ENCODE results near the gene SSR1. TPM values are rescaled to one million over a fixed set of nuclear protein-coding genes. Genes with fewer than 3 reads are reported as not detected.

SSR1 gene
- total RNA-seq, 2 experiments from 2014 or later, result 49.6 to 55.1 TPM

GRCh38 chr6:7269816-7270215 is 43.2 kb downstream of the SSR1 start:
- Mint-ChIP-seq H3K9me3 (no peaks in the 10 kb centered on the region), H3K4me3 (no peak overlapping the region), H3K36me3 (ENCODE audit: low read depth) (no peaks in the 10 kb centered on the region), H3K27me3 (no peaks in the 10 kb centered on the region), H3K4me1 (ENCODE audit: low read depth) (no peaks in the 10 kb centered on the region), H3K27ac (no peak overlapping the region)
- TF ChIP-seq, protein P1, sequence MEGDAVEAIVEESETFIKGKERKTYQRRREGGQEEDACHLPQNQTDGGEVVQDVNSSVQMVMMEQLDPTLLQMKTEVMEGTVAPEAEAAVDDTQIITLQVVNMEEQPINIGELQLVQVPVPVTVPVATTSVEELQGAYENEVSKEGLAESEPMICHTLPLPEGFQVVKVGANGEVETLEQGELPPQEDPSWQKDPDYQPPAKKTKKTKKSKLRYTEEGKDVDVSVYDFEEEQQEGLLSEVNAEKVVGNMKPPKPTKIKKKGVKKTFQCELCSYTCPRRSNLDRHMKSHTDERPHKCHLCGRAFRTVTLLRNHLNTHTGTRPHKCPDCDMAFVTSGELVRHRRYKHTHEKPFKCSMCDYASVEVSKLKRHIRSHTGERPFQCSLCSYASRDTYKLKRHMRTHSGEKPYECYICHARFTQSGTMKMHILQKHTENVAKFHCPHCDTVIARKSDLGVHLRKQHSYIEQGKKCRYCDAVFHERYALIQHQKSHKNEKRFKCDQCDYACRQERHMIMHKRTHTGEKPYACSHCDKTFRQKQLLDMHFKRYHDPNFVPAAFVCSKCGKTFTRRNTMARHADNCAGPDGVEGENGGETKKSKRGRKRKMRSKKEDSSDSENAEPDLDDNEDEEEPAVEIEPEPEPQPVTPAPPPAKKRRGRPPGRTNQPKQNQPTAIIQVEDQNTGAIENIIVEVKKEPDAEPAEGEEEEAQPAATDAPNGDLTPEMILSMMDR (IDR thresholded peaks at IDR 0.05), result no peak
- ChIA-PET CTCF (no interaction called here), POLR2A (no interaction called here)
- no peak overlapping the region for H3K4me3 ChIP-seq (ENCODE audit: low read length)
- DNase-seq, result no peak
- no peak for ATAC-seq (ENCODE audit: poor library complexity)
- H3K4me1 ChIP-seq (ENCODE audit: insufficient read depth, low read length), result no peaks in the 10 kb centered on the region
- H3K36me3 ChIP-seq (ENCODE audit: insufficient read depth, low read length), result no peaks in the 10 kb centered on the region
- H3K27ac ChIP-seq (ENCODE audit: low read depth in 1 of 2, low read length in 2 of 2), result no peak overlapping the region
- intact Hi-C loops (cut with DNase I, micrococcal nuclease), result loop anchor here in 1 of 2 experiments (10.0 kb wide), 1 partner anchor 735 kb away; no protein-coding TSS in a partner anchor
- no peaks in the 10 kb centered on the region for H3K27me3 ChIP-seq (ENCODE audit: control insufficient read depth in 1 of 2, insufficient read depth in 2 of 2, low read length in 2 of 2)
- H3K9me3 ChIP-seq (ENCODE audit: control insufficient read depth in 1 of 2, insufficient read depth in 1 of 2, low read length in 2 of 2), result peaks cover 0 to 8% of the 10 kb centered on the region in 2 experiments

DNA sequence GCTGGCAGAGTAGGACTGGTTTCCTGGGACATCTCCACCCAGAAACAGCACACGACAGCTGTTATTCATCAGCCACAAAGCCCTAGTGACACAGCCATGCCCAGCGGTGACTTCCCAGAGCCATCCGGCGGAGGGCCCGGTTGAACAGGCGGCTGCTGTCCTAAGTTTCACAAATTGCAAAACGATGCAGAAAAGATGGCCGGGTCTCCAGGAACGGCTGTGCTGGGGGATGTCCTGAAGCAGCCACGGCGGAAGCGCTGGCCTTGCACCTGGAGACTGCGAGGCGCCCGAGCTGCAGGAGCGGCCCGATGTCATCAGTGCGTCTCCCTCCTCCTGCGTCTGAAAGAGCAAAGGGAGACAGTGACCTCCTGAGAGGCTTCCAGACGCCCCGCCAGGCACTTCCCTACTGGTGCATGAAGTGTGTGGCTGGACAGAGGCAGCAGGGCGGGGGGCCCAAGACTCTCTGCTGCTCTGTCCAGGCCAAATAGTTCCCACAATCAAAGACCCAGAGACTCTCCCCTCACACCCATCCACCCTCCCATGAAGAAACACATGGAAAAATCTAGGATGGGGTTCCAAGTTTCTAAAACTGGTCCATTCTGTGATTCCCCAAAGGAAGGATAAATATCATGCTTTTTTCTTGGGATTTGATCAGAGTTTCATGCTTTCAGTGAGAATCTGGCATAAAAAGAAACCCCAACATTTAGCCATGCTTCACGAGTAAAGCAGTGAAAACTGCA is 44.0 kb downstream of the SSR1 start:
- POLR2A ChIA-PET, result no interaction called here
- no peak for DNase-seq
- no peaks in the 10 kb centered on the region for H3K27me3 ChIP-seq (ENCODE audit: control insufficient read depth in 1 of 2, insufficient read depth in 2 of 2, low read length in 2 of 2)
- H3K4me1 Mint-ChIP-seq (ENCODE audit: low read depth), result no peaks in the 10 kb centered on the region
- H3K27me3 Mint-ChIP-seq, result no peaks in the 10 kb centered on the region
- no peak overlapping the region for H3K27ac Mint-ChIP-seq
- no peak for ATAC-seq (ENCODE audit: poor library complexity)
- TF ChIP-seq, protein P1 (IDR thresholded peaks at IDR 0.05), result no peak
- intact Hi-C loops (cut with DNase I, micrococcal nuclease), result no loop called here
- no peak overlapping the region for H3K27ac ChIP-seq (ENCODE audit: low read depth in 1 of 2, low read length in 2 of 2)
- no peaks in the 10 kb centered on the region for H3K9me3 Mint-ChIP-seq
- H3K9me3 ChIP-seq (ENCODE audit: control insufficient read depth in 1 of 2, insufficient read depth in 1 of 2, low read length in 2 of 2), result peaks cover 0 to 8% of the 10 kb centered on the region in 2 experiments
- H3K36me3 Mint-ChIP-seq (ENCODE audit: low read depth), result no peaks in the 10 kb centered on the region
- H3K4me3 Mint-ChIP-seq, result no peak overlapping the region
- no peaks in the 10 kb centered on the region for H3K4me1 ChIP-seq (ENCODE audit: insufficient read depth, low read length)
- no peaks in the 10 kb centered on the region for H3K36me3 ChIP-seq (ENCODE audit: insufficient read depth, low read length)
- H3K4me3 ChIP-seq (ENCODE audit: low read length), result no peak overlapping the region
- CTCF ChIA-PET, result no interaction called here

- H3K27ac Mint-ChIP-seq, result no peak overlapping the region
- TF ChIP-seq, protein P1 (IDR thresholded peaks at IDR 0.05), result no peak
- intact Hi-C loops (cut with DNase I, micrococcal nuclease), result no loop called here
- Histone ChIP-seq H3K27ac (ENCODE audit: low read depth in 1 of 2, low read length in 2 of 2) (no peak overlapping the region), H3K27me3 (ENCODE audit: control insufficient read depth in 1 of 2, insufficient read depth in 2 of 2, low read length in 2 of 2) (no peaks in the 10 kb centered on the region), H3K4me3 (ENCODE audit: low read length) (no peak overlapping the region), H3K4me1 (ENCODE audit: insufficient read depth, low read length) (no peaks in the 10 kb centered on the region), H3K36me3 (ENCODE audit: insufficient read depth, low read length) (no peaks in the 10 kb centered on the region), H3K9me3 (ENCODE audit: control insufficient read depth in 1 of 2, insufficient read depth in 1 of 2, low read length in 2 of 2) (peaks cover 0 to 8% of the 10 kb centered on the region in 2 experiments)
- DNase-seq (no peak), ATAC-seq (ENCODE audit: poor library complexity) (no peak)
- ChIA-PET CTCF (no interaction called here), POLR2A (no interaction called here)
- H3K4me1 Mint-ChIP-seq (ENCODE audit: low read depth), result no peaks in the 10 kb centered on the region
- no peaks in the 10 kb centered on the region for H3K27me3 Mint-ChIP-seq
- no peak overlapping the region for H3K4me3 Mint-ChIP-seq
- no peaks in the 10 kb centered on the region for H3K36me3 Mint-ChIP-seq (ENCODE audit: low read depth)
- no peaks in the 10 kb centered on the region for H3K9me3 Mint-ChIP-seq
Measured at GRCh38 chr6:7268362-7268761, 44.6 kb downstream of the SSR1 start.

Data from CD4-positive, alpha-beta T cell (primary cell).